H1 (cell line): ENCODE measurements around the gene FMO4. TPM values are rescaled to one million over a fixed set of nuclear protein-coding genes. Genes with fewer than 3 reads are reported as not detected.

Source experiments
- CTCF ChIA-PET: fragments of 300-600 bp; sonication (Branson Sonifier 250); formaldehyde crosslinking; loops from one replicate; lab custom pipeline; 2021; ENCODE audit not compliant: partially characterized antibody; lab: Charles Lee
- POLR2A ChIA-PET: fragments of 300-600 bp; sonication (Branson Sonifier 250); formaldehyde crosslinking; loops from one replicate; lab custom pipeline; 2021; ENCODE audit warnings: inconsistent platforms; ENCODE audit not compliant: partially characterized antibody; lab: Charles Lee
- DNase-seq, 2 experiments: peaks; one replicate each; pipeline versions ENCODE4 v3.0.0 to v3.0.0-alpha.2; 2010 to 2022; ENCODE audit warnings: low spot score in 2 of 2, low read depth in 1 of 2, mixed read lengths in 1 of 2
- FAIRE-seq: peaks from 2 replicates; lab custom pipeline; 2011; peaks lifted over from hg19 to GRCh38; lab: Jason Lieb, UNC
- H2AFZ ChIP-seq: 2 replicates; pipeline ENCODE4 v1.8.1; 2012; ENCODE audit warnings: low read length, inconsistent platforms
- H2AK5ac ChIP-seq: 2 replicates; pipeline ENCODE4 v1.6.1; 2013; ENCODE audit warnings: low read depth, low read length
- H2BK120ac ChIP-seq: replicated peaks from 2 replicates; pipeline ENCODE3; 2013; ENCODE audit warnings: low read depth, low read length, inconsistent platforms
- H2BK12ac ChIP-seq: 2 replicates; pipeline ENCODE4 v1.6.1; 2013; ENCODE audit warnings: low read depth, low read length
- H2BK15ac ChIP-seq: 2 replicates; pipeline ENCODE4 v1.6.1; 2013; ENCODE audit warnings: low read length
- H2BK20ac ChIP-seq: 2 replicates; pipeline ENCODE4 v1.6.1; 2013; ENCODE audit warnings: low read length
- H2BK5ac ChIP-seq: 2 replicates; pipeline ENCODE4 v1.6.1; 2013; ENCODE audit warnings: low read depth, low read length
- H3K14ac ChIP-seq: 2 replicates; pipeline ENCODE4 v1.6.1; 2013; ENCODE audit warnings: inconsistent platforms; ENCODE audit not compliant: insufficient read length
- H3K18ac ChIP-seq: 2 replicates; pipeline ENCODE4 v1.6.1; 2013; ENCODE audit warnings: low read length; ENCODE audit errors: extremely low read depth
- H3K23ac ChIP-seq: 2 replicates; pipeline ENCODE4 v1.6.1; 2013; ENCODE audit warnings: inconsistent platforms; ENCODE audit not compliant: insufficient read length
- H3K23me2 ChIP-seq: 2 replicates; pipeline ENCODE4 v1.6.1; 2013; ENCODE audit warnings: low read depth, low read length
- H3K27ac ChIP-seq: 2 replicates; pipeline ENCODE4 v1.6.1; 2011; ENCODE audit warnings: low read depth, low read length, inconsistent platforms
- H3K27me3 ChIP-seq, 4 experiments: replicated peaks in 1 of 4; 1 replicate in 1 of 4; 2 replicates in 3 of 4; pipeline versions ENCODE4 v1.6.1 to v1.8.1; 2011 to 2013; ENCODE audit warnings: low read length in 3 of 4, mild to moderate bottlenecking in 3 of 4, inconsistent platforms in 2 of 4, mixed read lengths in 2 of 4, moderate library complexity in 1 of 4; ENCODE audit not compliant: control insufficient read depth in 3 of 4, insufficient read depth in 3 of 4; ENCODE audit errors: extremely low read depth in 1 of 4
- H3K36me3 ChIP-seq, 4 experiments: 2 replicates each; pipeline versions ENCODE4 v1.6.1 to v1.8.1; 2011 to 2013; ENCODE audit warnings: mild to moderate bottlenecking in 4 of 4, low read length in 3 of 4, moderate library complexity in 2 of 4, control low read depth in 1 of 4, inconsistent platforms in 1 of 4; ENCODE audit not compliant: insufficient read depth in 4 of 4, control insufficient read depth in 2 of 4
- H3K4ac ChIP-seq: replicated peaks from 2 replicates; pipeline ENCODE3; 2013; ENCODE audit warnings: low read length, low read depth, mixed read lengths, inconsistent platforms; ENCODE audit not compliant: insufficient read length
- H3K4me1 ChIP-seq, 4 experiments: replicated peaks in 1 of 4; 1 replicate in 1 of 4; 2 replicates in 3 of 4; pipeline versions ENCODE4 v1.6.1 to v1.8.1; 2011 to 2013; ENCODE audit warnings: low read length in 3 of 4, inconsistent platforms in 2 of 4, mixed read lengths in 1 of 4; ENCODE audit not compliant: insufficient read depth in 4 of 4, control insufficient read depth in 3 of 4
- H3K4me2 ChIP-seq, 2 experiments: 2 replicates each; pipeline versions ENCODE4 v1.6.1 to v1.8.1; 2011 to 2013; ENCODE audit warnings: low read depth in 2 of 2, low read length in 2 of 2, control low read depth in 1 of 2, inconsistent platforms in 1 of 2, mild to moderate bottlenecking in 1 of 2; ENCODE audit not compliant: insufficient read depth in 1 of 2
- H3K4me3 ChIP-seq, 4 experiments: fragments of 200-600, 300-600 bp in 1 of 4; sonication (generic), shearing (Covaris generic), sonication (Bioruptor Twin) in 1 of 4; 2 replicates each; pipeline versions ENCODE4 v1.5.1 to v1.8.1; 2011 to 2016; ENCODE audit warnings: low read length in 4 of 4, low read depth in 3 of 4, control low read depth in 2 of 4, inconsistent platforms in 2 of 4, mild to moderate bottlenecking in 2 of 4, mixed read lengths in 1 of 4, moderate library complexity in 1 of 4; ENCODE audit not compliant: insufficient read depth in 2 of 4; ENCODE audit errors: extremely low read depth in 1 of 4
- H3K56ac ChIP-seq: replicated peaks from 2 replicates; pipeline ENCODE3; 2013; ENCODE audit warnings: low read depth, mild to moderate bottlenecking, mixed read lengths, low read length, inconsistent platforms; ENCODE audit not compliant: insufficient read length
- H3K79me1 ChIP-seq: 2 replicates; pipeline ENCODE4 v1.6.1; 2013; ENCODE audit warnings: low read depth, low read length, control low read depth
- H3K79me2 ChIP-seq, 2 experiments: 2 replicates each; pipeline versions ENCODE4 v1.6.1 to v1.8.1; 2012 to 2013; ENCODE audit warnings: low read length in 2 of 2, mild to moderate bottlenecking in 2 of 2, inconsistent platforms in 1 of 2; ENCODE audit not compliant: insufficient read depth in 2 of 2, control insufficient read depth in 1 of 2
- H3K9ac ChIP-seq, 4 experiments: replicated peaks in 1 of 4; 1 replicate in 1 of 4; 2 replicates in 3 of 4; pipeline versions ENCODE4 v1.6.1 to v1.8.1; 2011 to 2013; ENCODE audit warnings: low read depth in 3 of 4, low read length in 3 of 4, control low read depth in 2 of 4, mild to moderate bottlenecking in 2 of 4, moderate library complexity in 2 of 4, inconsistent platforms in 1 of 4; ENCODE audit errors: extremely low read depth in 1 of 4
- H3K9me3 ChIP-seq, 2 experiments: 2 replicates each; pipeline versions ENCODE4 v1.6.1 to v1.8.1; 2012 to 2013; ENCODE audit warnings: mild to moderate bottlenecking in 2 of 2, moderate library complexity in 2 of 2, control low read depth in 1 of 2, inconsistent platforms in 1 of 2, low read depth in 1 of 2, low read length in 1 of 2, mixed read lengths in 1 of 2; ENCODE audit not compliant: insufficient read depth in 2 of 2
- H4K20me1 ChIP-seq, 2 experiments: replicated peaks in 1 of 2; 2 replicates each; pipeline versions ENCODE3 to v1.8.1; 2011 to 2013; ENCODE audit warnings: inconsistent platforms in 2 of 2, low read length in 2 of 2, mild to moderate bottlenecking in 1 of 2; ENCODE audit not compliant: insufficient read depth in 2 of 2, control insufficient read depth in 1 of 2
- H4K5ac ChIP-seq: 2 replicates; pipeline ENCODE4 v1.6.1; 2013; ENCODE audit warnings: low read length, low read depth, mixed read lengths, inconsistent platforms; ENCODE audit not compliant: insufficient read length
- H4K8ac ChIP-seq: 2 replicates; pipeline ENCODE4 v1.8.0; 2013; ENCODE audit warnings: mild to moderate bottlenecking, moderate library complexity, low read length, inconsistent platforms; ENCODE audit not compliant: insufficient read depth; ENCODE audit errors: extremely low read depth
- H4K91ac ChIP-seq: replicated peaks from 2 replicates; pipeline ENCODE3; 2013; ENCODE audit warnings: low read length, mixed read lengths, inconsistent platforms; ENCODE audit not compliant: insufficient read length
- ASH2L ChIP-seq: fragments of 200-600, 300-600 bp; sonication (generic); IDR thresholded peaks from one replicate; pipeline ENCODE4 v1.7.1; 2017; ENCODE audit warnings: low read length
- CHD2 ChIP-seq: IDR thresholded peaks from 2 replicates; pipeline ENCODE4 v1.6.1; 2012; ENCODE audit warnings: low read length, improper control_type of control experiment
- CTBP2 ChIP-seq: IDR thresholded peaks from 2 replicates; pipeline ENCODE4 v1.7.0; 2011; ENCODE audit warnings: borderline replicate concordance, mild to moderate bottlenecking, moderate library complexity, mixed read lengths, low read length; ENCODE audit not compliant: insufficient read depth, insufficient read length
- JUN ChIP-seq: IDR thresholded peaks from 2 replicates; pipeline ENCODE4 v1.6.1; 2011; ENCODE audit warnings: low read depth, mild to moderate bottlenecking, improper control_type of control experiment, low read length
- MAFK ChIP-seq: IDR thresholded peaks from 2 replicates; pipeline ENCODE4 v1.6.1; 2012; ENCODE audit warnings: low read depth, mild to moderate bottlenecking, improper control_type of control experiment, low read length
- NRF1 ChIP-seq: IDR thresholded peaks from 2 replicates; pipeline ENCODE4 v1.6.1; 2011; ENCODE audit warnings: mild to moderate bottlenecking, low read depth, low read length, improper control_type of control experiment
- RNF2 ChIP-seq: fragments of 200-900, 300-1000 bp; sonication (generic); IDR thresholded peaks from 2 replicates; pipeline ENCODE4 v1.7.1; 2016; ENCODE audit warnings: borderline replicate concordance, low read depth, mild to moderate bottlenecking, antibody characterized with exemption, low read length; ENCODE audit not compliant: poor library complexity, severe bottlenecking; ENCODE audit errors: missing control alignments
- TAF7 ChIP-seq: optimal IDR thresholded peaks from 2 replicates; pipeline ENCODE3; 2011; ENCODE audit warnings: low read depth, mild to moderate bottlenecking, inconsistent platforms, low read length, moderate library complexity, borderline replicate concordance
- TEAD4 ChIP-seq: IDR thresholded peaks from 2 replicates; pipeline ENCODE4 v1.6.1; 2012; ENCODE audit warnings: low read depth, low read length, inconsistent platforms, mixed read lengths
- ZNF274 ChIP-seq: IDR thresholded peaks from 2 replicates; pipeline ENCODE4 v1.7.0; 2012; ENCODE audit warnings: low read length, borderline replicate concordance; ENCODE audit errors: extremely low read depth
- WGBS, 2 experiments: shearing (Covaris generic) in 1 of 2; methylation state at CpG; one replicate each; pipeline versions ENCODE4 v1.1.6 to v1.1.7; 2013 to 2015; ENCODE audit warnings: low lambda C conversion rate in 2 of 2, mixed read lengths in 2 of 2, inconsistent platforms in 1 of 2, low coverage in 1 of 2, missing lambda C conversion rate in 1 of 2; ENCODE audit not compliant: insufficient replicate concordance in 2 of 2, insufficient coverage in 1 of 2, insufficient read length in 1 of 2; ENCODE audit errors: extremely low coverage in 1 of 2, missing lambda C conversion rate in 1 of 2; 5-methylcytosine and 5-hydroxymethylcytosine counted together
- polyA plus RNA-seq, 7 experiments: library from polyadenylated mRNA; depleted of rRNA in 3 of 7; stranded (reverse) in 5 of 7; unstranded in 2 of 7; fragments of >200 nt in 5 of 7; fragments of 200-250 nt in 2 of 7; gene quantifications; 1 replicate in 5 of 7; 2 replicates in 1 of 7; 4 replicates in 1 of 7; pipeline versions ENCODE4 v1.2.1 to v1.2.3, GENCODE V29; 2011 to 2013; ENCODE audit warnings: missing spikeins in 2 of 7, mixed read lengths in 2 of 7
- total RNA-seq: library from RNA; stranded (reverse); fragmentation: NEBNext Ultra II Directional; extraction: Animal tissue kit (Norgen Biotek cat#: 25700); gene quantifications from 2 replicates; pipeline ENCODE4 v1.2.1, GENCODE V29; 2021
- TF ChIP-seq, protein P1 (sequence below): IDR thresholded peaks from 2 replicates; pipeline ENCODE4 v1.6.1; 2012; ENCODE audit warnings: inconsistent platforms
- TF ChIP-seq, protein P2 (sequence below): IDR thresholded peaks from 2 replicates; pipeline ENCODE4 v1.6.1; 2011; ENCODE audit warnings: low read depth, mild to moderate bottlenecking, low read length; ENCODE audit not compliant: insufficient read depth

Gene FMO4
- total and polyA plus RNA-seq, 2 of the 8 experiments (the other 6 are each of a cell fraction or from before 2014, with no cell fraction given) = 1.5 to 2.3 TPM

DNA sequence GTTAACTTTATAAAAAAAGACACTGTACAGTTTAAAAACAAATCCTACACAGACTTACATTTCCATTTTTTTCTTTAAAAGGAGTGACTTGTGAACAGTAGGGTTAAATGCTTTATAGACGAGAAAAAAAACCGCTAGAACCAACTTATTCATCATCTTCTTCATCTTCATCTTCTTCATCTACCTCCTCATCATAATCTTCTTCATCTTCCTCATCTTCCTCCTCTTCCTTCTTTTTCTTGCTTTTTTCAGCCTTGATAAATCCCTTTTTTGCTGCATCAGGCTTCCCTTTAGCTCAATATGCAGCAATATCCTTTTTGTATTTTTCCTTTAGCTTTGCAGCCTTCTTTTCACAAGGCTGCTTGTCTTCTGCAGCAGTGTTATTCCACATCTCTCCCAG, 43.2 kb upstream of the FMO4 start:
- no peak overlapping the region for H3K4ac ChIP-seq
- H3K18ac ChIP-seq = no peak overlapping the region
- no peak overlapping the region for H3K4me3 ChIP-seq
- H3K4me1 ChIP-seq = no peaks in the 10 kb centered on the region
- no peak overlapping the region for H4K8ac ChIP-seq
- H4K91ac ChIP-seq = no peak overlapping the region
- ChIA-PET POLR2A (interaction anchor here (0.6 kb wide), 1 partner anchor 101 kb away, joined by 3 read pairs; no protein-coding TSS in a partner anchor), CTCF (interaction anchor here (0.6 to 1.2 kb wide), 4 partner anchors 11 to 36 kb away, joined by 3 to 6 read pairs (median 4); no protein-coding TSS in a partner anchor)
- H2BK120ac ChIP-seq = no peak overlapping the region
- no peak overlapping the region for H2AK5ac ChIP-seq
- H3K4me2 ChIP-seq = no peak overlapping the region
- H3K79me1 ChIP-seq = no peaks in the 10 kb centered on the region
- H2AFZ ChIP-seq = no peak overlapping the region
- no peaks in the 10 kb centered on the region for H3K36me3 ChIP-seq
- H4K5ac ChIP-seq = no peak overlapping the region
- H2BK20ac ChIP-seq = no peak overlapping the region
- H3K27me3 ChIP-seq = no peaks in the 10 kb centered on the region
- no peak overlapping the region for H3K14ac ChIP-seq
- no peak overlapping the region for H2BK12ac ChIP-seq
- H3K23ac ChIP-seq = no peak overlapping the region
- H4K20me1 ChIP-seq = no peaks in the 10 kb centered on the region
- FAIRE-seq (no peak), DNase-seq (no peak)
- no peak overlapping the region for H2BK15ac ChIP-seq
- H3K79me2 ChIP-seq = no peaks in the 10 kb centered on the region
- no peak overlapping the region for H3K27ac ChIP-seq
- H2BK5ac ChIP-seq = no peak overlapping the region
- H3K9ac ChIP-seq = no peak overlapping the region
- no peaks in the 10 kb centered on the region for H3K23me2 ChIP-seq
- H3K56ac ChIP-seq = no peak overlapping the region
- peaks cover 0 to 3% of the 10 kb centered on the region in 2 experiments; a peak in 1 of 4 replicates for H3K9me3 ChIP-seq
- 95 to 100% methylated on average over 1 to 2 of the region's 2 CpGs for WGBS, 2 experiments
- no peak for TF ChIP-seq TEAD4
- no peak for TF ChIP-seq ZNF274
- TF ChIP-seq ASH2L = no peak
- TF ChIP-seq JUN = no peak
- no peak for TF ChIP-seq CTBP2
- TF ChIP-seq TAF7 = no peak
- TF ChIP-seq, protein P1, sequence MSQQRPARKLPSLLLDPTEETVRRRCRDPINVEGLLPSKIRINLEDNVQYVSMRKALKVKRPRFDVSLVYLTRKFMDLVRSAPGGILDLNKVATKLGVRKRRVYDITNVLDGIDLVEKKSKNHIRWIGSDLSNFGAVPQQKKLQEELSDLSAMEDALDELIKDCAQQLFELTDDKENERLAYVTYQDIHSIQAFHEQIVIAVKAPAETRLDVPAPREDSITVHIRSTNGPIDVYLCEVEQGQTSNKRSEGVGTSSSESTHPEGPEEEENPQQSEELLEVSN = no peak
- TF ChIP-seq MAFK = no peak
- no peak for TF ChIP-seq RNF2
- TF ChIP-seq, protein P2, sequence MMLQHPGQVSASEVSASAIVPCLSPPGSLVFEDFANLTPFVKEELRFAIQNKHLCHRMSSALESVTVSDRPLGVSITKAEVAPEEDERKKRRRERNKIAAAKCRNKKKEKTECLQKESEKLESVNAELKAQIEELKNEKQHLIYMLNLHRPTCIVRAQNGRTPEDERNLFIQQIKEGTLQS = no peak
- no peak for TF ChIP-seq CHD2
- no peak for TF ChIP-seq NRF1
